Caco-2 (cell line): ENCODE measurements around the gene CDKN1A. TPM values are rescaled to one million over a fixed set of nuclear protein-coding genes. Genes with fewer than 3 reads are reported as not detected.
A peak's percentile ranks its signal among the peaks of the same experiment; 100 is the strongest.

Experiments
- BruUV-seq: library from RNA; stranded (reverse); fragments of 400-500 nt; replicated peaks from 2 replicates; lab custom pipeline; 2021; lab: Mats Ljungman, UMichigan
- CTCF ChIA-PET: fragments of 300-600 bp; sonication (Branson Sonifier 250); formaldehyde crosslinking; loops from one replicate; lab custom pipeline; 2022; ENCODE audit warnings: antibody characterized with exemption; lab: Charles Lee
- POLR2A ChIA-PET: fragments of 300-600 bp; sonication (Branson Sonifier 250); formaldehyde crosslinking; loops from one replicate; lab custom pipeline; 2022; ENCODE audit warnings: antibody characterized with exemption; lab: Charles Lee
- DNase-seq, 2 experiments: peaks; one replicate each; pipeline versions ENCODE4 v3.0.0 to v3.0.0-alpha.2; 2020 to 2022
- H3K27me3 ChIP-seq: replicated peaks from 2 replicates; pipeline ENCODE4 v1.6.0; 2011; ENCODE audit warnings: low read length; ENCODE audit not compliant: control insufficient read depth, insufficient read depth
- H3K36me3 ChIP-seq: 2 replicates; pipeline ENCODE4 v1.5.1; 2011; ENCODE audit warnings: low read length; ENCODE audit not compliant: control insufficient read depth, insufficient read depth
- H3K4me1 ChIP-seq: fragments of 250-450 bp; sonication (Bioruptor Pico); 2 replicates; pipeline ENCODE4 v1.5.1; 2020; ENCODE audit warnings: mild to moderate bottlenecking
- H3K4me3 ChIP-seq: 2 replicates; pipeline ENCODE4 v1.5.1; 2011; ENCODE audit warnings: low read depth, mild to moderate bottlenecking, control low read depth, low read length
- H3K9me3 ChIP-seq: fragments of 250-450 bp; sonication (Bioruptor Pico); 2 replicates; pipeline ENCODE4 v1.5.1; 2020; ENCODE audit warnings: mild to moderate bottlenecking, moderate library complexity
- H3K27ac Mint-ChIP-seq: one replicate; pipeline ENCODE4 v1.8.0; 2022; ENCODE audit warnings: mixed read lengths; ENCODE audit not compliant: unreplicated experiment
- H3K27me3 Mint-ChIP-seq: one replicate; pipeline ENCODE4 v1.8.0; 2022; ENCODE audit warnings: mixed read lengths; ENCODE audit not compliant: insufficient read depth, unreplicated experiment
- H3K36me3 Mint-ChIP-seq: one replicate; pipeline ENCODE4 v1.8.0; 2022; ENCODE audit warnings: mild to moderate bottlenecking, mixed read lengths; ENCODE audit not compliant: insufficient read depth, unreplicated experiment
- H3K4me1 Mint-ChIP-seq: one replicate; pipeline ENCODE4 v1.8.0; 2022; ENCODE audit warnings: low read depth, mixed read lengths; ENCODE audit not compliant: unreplicated experiment
- H3K4me3 Mint-ChIP-seq: one replicate; pipeline ENCODE4 v1.8.0; 2022; ENCODE audit warnings: mild to moderate bottlenecking, moderate library complexity, mixed read lengths; ENCODE audit not compliant: unreplicated experiment
- H3K9me3 Mint-ChIP-seq: one replicate; pipeline ENCODE4 v1.8.0; 2022; ENCODE audit warnings: mixed read lengths; ENCODE audit not compliant: unreplicated experiment
- CTCF ChIP-seq, 2 experiments: fragments of 200-600 bp in 1 of 2; IDR thresholded peaks; 1 replicate in 1 of 2; 2 replicates in 1 of 2; pipeline versions ENCODE4 v1.5.1 to v1.8.0; 2011 to 2022; ENCODE audit warnings: antibody characterized with exemption in 1 of 2, control low read depth in 1 of 2, inconsistent platforms in 1 of 2, low read depth in 1 of 2, low read length in 1 of 2, mild to moderate bottlenecking in 1 of 2, moderate library complexity in 1 of 2; ENCODE audit not compliant: insufficient read depth in 1 of 2, severe bottlenecking in 1 of 2, unreplicated experiment in 1 of 2
- intact Hi-C: fragments of 100-400 bp; cut with micrococcal nuclease; formaldehyde crosslinking; loops from one replicate; pipeline ENCODE4 v1.10.0; 2022; ENCODE audit not compliant: unreplicated experiment
- total RNA-seq: library from RNA; stranded (reverse); gene quantifications from 2 replicates; pipeline ENCODE4 v1.2.3, GENCODE V29; 2022

The CDKN1A gene
- total RNA-seq, 1 experiment from 2014 or later: 3.0 TPM

- peak in 1 of 2 experiments; percentile 27 for DNase-seq
- H3K4me3 Mint-ChIP-seq: no peak overlapping the region
- H3K4me1 Mint-ChIP-seq: no peaks in the 10 kb centered on the region
- Histone ChIP-seq H3K4me1 (peaks cover 4% of the 10 kb centered on the region), H3K27me3 (no peaks in the 10 kb centered on the region), H3K9me3 (no peaks in the 10 kb centered on the region), H3K36me3 (no peaks in the 10 kb centered on the region), H3K4me3 (no peak overlapping the region)
- ChIA-PET CTCF (no interaction called here), POLR2A (no interaction called here)
- no peak for TF ChIP-seq CTCF (IDR thresholded peaks at IDR 0.05; ENCODE audit: insufficient read depth in 1 of 2, low read depth in 1 of 2, low read length in 1 of 2, severe bottlenecking in 1 of 2, unreplicated experiment in 1 of 2)
- no TSS peak for BruUV-seq
- no peaks in the 10 kb centered on the region for H3K36me3 Mint-ChIP-seq
- H3K27ac Mint-ChIP-seq: no peak overlapping the region
- H3K27me3 Mint-ChIP-seq: no peaks in the 10 kb centered on the region
- no peaks in the 10 kb centered on the region for H3K9me3 Mint-ChIP-seq
- intact Hi-C loops: no loop called here
These were observed 37.0 kb downstream of the CDKN1A start for GRCh38 chr6:36715469-36715868.

- H3K4me1 ChIP-seq: peaks cover 4% of the 10 kb centered on the region
- Mint-ChIP-seq H3K4me1 (no peaks in the 10 kb centered on the region), H3K9me3 (no peaks in the 10 kb centered on the region), H3K4me3 (no peak overlapping the region), H3K27ac (no peak overlapping the region), H3K36me3 (no peaks in the 10 kb centered on the region), H3K27me3 (no peaks in the 10 kb centered on the region)
- no peaks in the 10 kb centered on the region for H3K27me3 ChIP-seq
- peak in 1 of 2 experiments; percentile 17 for DNase-seq
- ChIA-PET POLR2A (no interaction called here), CTCF (no interaction called here)
- no peak overlapping the region for H3K4me3 ChIP-seq
- no peak for TF ChIP-seq CTCF (IDR thresholded peaks at IDR 0.05; ENCODE audit: insufficient read depth in 1 of 2, low read depth in 1 of 2, low read length in 1 of 2, severe bottlenecking in 1 of 2, unreplicated experiment in 1 of 2)
- intact Hi-C loops: no loop called here
- H3K9me3 ChIP-seq: no peaks in the 10 kb centered on the region
- H3K36me3 ChIP-seq: no peaks in the 10 kb centered on the region
- no TSS peak for BruUV-seq
These were observed 38.1 kb downstream of the CDKN1A start for GRCh38 chr6:36716476-36717093.

- no TSS peak for BruUV-seq
- POLR2A ChIA-PET: no interaction called here
These were observed 38.8 kb downstream of the CDKN1A start for GRCh38 chr6:36717231-36717825.

More at GRCh38 chr6:36717231-36717825, 38.8 kb downstream of the CDKN1A start:
- H3K27me3 Mint-ChIP-seq: no peaks in the 10 kb centered on the region
- no peaks in the 10 kb centered on the region for H3K36me3 Mint-ChIP-seq
- intact Hi-C loops: no loop called here
- Histone ChIP-seq H3K9me3 (no peaks in the 10 kb centered on the region), H3K4me3 (no peak overlapping the region), H3K36me3 (no peaks in the 10 kb centered on the region), H3K4me1 (no peaks in the 10 kb centered on the region), H3K27me3 (no peaks in the 10 kb centered on the region)
- H3K4me3 Mint-ChIP-seq: no peak overlapping the region
- TF ChIP-seq CTCF (IDR thresholded peaks at IDR 0.05; ENCODE audit: insufficient read depth in 1 of 2, low read depth in 1 of 2, low read length in 1 of 2, severe bottlenecking in 1 of 2, unreplicated experiment in 1 of 2): no peak
- H3K4me1 Mint-ChIP-seq: no peaks in the 10 kb centered on the region
- H3K9me3 Mint-ChIP-seq: no peaks in the 10 kb centered on the region
- H3K27ac Mint-ChIP-seq: no peak overlapping the region
- CTCF ChIA-PET: no interaction called here
- DNase-seq: peak in 1 of 2 experiments; percentile 21
